Measurements from ENCODE around the gene TIA1. TPM values are rescaled to one million over a fixed set of nuclear protein-coding genes. Genes with fewer than 3 reads are reported as not detected.
"Not testable (repeated sequence)": the region's sequence is repeated elsewhere in the genome, so short reads cannot be mapped to it uniquely, and the experiment has no call there.

The TIA1 gene
- total RNA-seq, 1 donor from 2014 or later, result 539 TPM

- Mint-ChIP-seq H3K36me3 (peaks cover 8% of the 10 kb centered on the region), H3K4me3 (no peak overlapping the region), H3K27me3 (ENCODE audit: insufficient read depth, low read depth) (no peaks in the 10 kb centered on the region), H3K9me3 (no peaks in the 10 kb centered on the region), H3K27ac (no peak overlapping the region), H3K4me1 (no peaks in the 10 kb centered on the region)
- Histone ChIP-seq H3K36me3 (no peaks in the 10 kb centered on the region), H3F3A (ENCODE audit: low read depth) (no peaks in the 10 kb centered on the region), H3K4me1 (no peaks in the 10 kb centered on the region), H3K9me3 (ENCODE audit: low read depth) (no peaks in the 10 kb centered on the region), H3K4me2 (no peak overlapping the region), H3K9ac (no peak overlapping the region), H3K4me3 (no peak overlapping the region), H3K27me3 (no peaks in the 10 kb centered on the region), H4K20me1 (ENCODE audit: low read depth) (no peaks in the 10 kb centered on the region), H2AFZ (replicated peaks) (no peak overlapping the region), H3K79me2 (ENCODE audit: low read depth) (no peaks in the 10 kb centered on the region), H3K27ac (no peak overlapping the region)
- no peak for DNase-seq (ENCODE audit: low spot score)
- TF ChIP-seq CTCF (IDR thresholded peaks at IDR 0.05) (no peak), EZH2phosphoT487 (IDR thresholded peaks at IDR 0.05) (no peak), EZH2 (IDR thresholded peaks at IDR 0.05) (no peak)
These were observed 65.7 kb downstream of the TIA1 start for GRCh38 chr2:70182689-70183088.

GRCh38 chr2:70181363-70181956 is 67.0 kb downstream of the TIA1 start:
- no peak for DNase-seq (ENCODE audit: low spot score)
- Histone ChIP-seq H3K27ac (no peak overlapping the region), H3K9me3 (ENCODE audit: low read depth) (no peaks in the 10 kb centered on the region), H3K27me3 (no peaks in the 10 kb centered on the region), H3K4me2 (no peak overlapping the region), H3K79me2 (ENCODE audit: low read depth) (no peaks in the 10 kb centered on the region), H3K4me3 (no peak overlapping the region), H2AFZ (replicated peaks) (no peak overlapping the region), H3K36me3 (no peaks in the 10 kb centered on the region), H3F3A (ENCODE audit: low read depth) (no peaks in the 10 kb centered on the region), H4K20me1 (ENCODE audit: low read depth) (no peaks in the 10 kb centered on the region), H3K4me1 (no peaks in the 10 kb centered on the region), H3K9ac (no peak overlapping the region)
- H3K36me3 Mint-ChIP-seq, result peaks cover 9% of the 10 kb centered on the region
- H3K27me3 Mint-ChIP-seq (ENCODE audit: insufficient read depth, low read depth), result no peaks in the 10 kb centered on the region
- peak overlapping the region; percentile 35 for H3K27ac Mint-ChIP-seq
- H3K4me3 Mint-ChIP-seq, result no peak overlapping the region
- H3K9me3 Mint-ChIP-seq, result no peaks in the 10 kb centered on the region
- TF ChIP-seq EZH2 (IDR thresholded peaks at IDR 0.05) (no peak), CTCF (IDR thresholded peaks at IDR 0.05) (no peak), EZH2phosphoT487 (IDR thresholded peaks at IDR 0.05) (no peak)
- no peaks in the 10 kb centered on the region for H3K4me1 Mint-ChIP-seq

- Histone ChIP-seq H3F3A (ENCODE audit: low read depth) (no peaks in the 10 kb centered on the region), H2AFZ (replicated peaks) (no peak overlapping the region), H3K79me2 (ENCODE audit: low read depth) (no peaks in the 10 kb centered on the region), H3K4me3 (no peak overlapping the region), H3K9ac (no peak overlapping the region), H3K4me1 (no peaks in the 10 kb centered on the region), H3K27me3 (no peaks in the 10 kb centered on the region), H3K9me3 (ENCODE audit: low read depth) (no peaks in the 10 kb centered on the region), H3K4me2 (no peak overlapping the region), H4K20me1 (ENCODE audit: low read depth) (no peaks in the 10 kb centered on the region), H3K36me3 (no peaks in the 10 kb centered on the region), H3K27ac (no peak overlapping the region)
- H3K27me3 Mint-ChIP-seq (ENCODE audit: insufficient read depth, low read depth), result no peaks in the 10 kb centered on the region
- no peaks in the 10 kb centered on the region for H3K9me3 Mint-ChIP-seq
- TF ChIP-seq CTCF (IDR thresholded peaks at IDR 0.05) (no peak), EZH2 (IDR thresholded peaks at IDR 0.05) (no peak), EZH2phosphoT487 (IDR thresholded peaks at IDR 0.05) (no peak)
- H3K27ac Mint-ChIP-seq, result no peak overlapping the region
- DNase-seq (ENCODE audit: low spot score), result no peak
- no peaks in the 10 kb centered on the region for H3K4me1 Mint-ChIP-seq
- peaks cover 14% of the 10 kb centered on the region for H3K36me3 Mint-ChIP-seq
- H3K4me3 Mint-ChIP-seq, result no peak overlapping the region
These were observed 74.9 kb downstream of the TIA1 start for GRCh38 chr2:70173520-70173919.

GRCh38 chr2:70169654-70170245 is 78.7 kb downstream of the TIA1 start:
- H3K9ac ChIP-seq; H4K20me1 ChIP-seq (ENCODE audit: low read depth); H3K79me2 ChIP-seq (ENCODE audit: low read depth); H3K9me3 ChIP-seq (ENCODE audit: low read depth); H3F3A ChIP-seq (ENCODE audit: low read depth); H3K36me3 ChIP-seq; H3K4me3 ChIP-seq; H2AFZ ChIP-seq (replicated peaks); H3K27ac ChIP-seq; H3K27me3 ChIP-seq; H3K4me3 Mint-ChIP-seq; H3K27me3 Mint-ChIP-seq (ENCODE audit: insufficient read depth, low read depth); H3K4me1 Mint-ChIP-seq; DNase-seq (ENCODE audit: low spot score); H3K9me3 Mint-ChIP-seq; H3K27ac Mint-ChIP-seq; H3K4me2 ChIP-seq; H3K4me1 ChIP-seq: not testable (repeated sequence)
- H3K36me3 Mint-ChIP-seq, result peaks cover 20% of the 10 kb centered on the region
